GM18508 (cell line): ENCODE measurements around the gene RUNDC1.

Source experiments
- ATAC-seq: cut with Tn5 transposase; IDR thresholded peaks from one replicate; pipeline ENCODE4 v1.9.1; 2021; ENCODE audit warnings: moderate number of reproducible peaks; ENCODE audit not compliant: insufficient read depth, unreplicated experiment

The RUNDC1 gene

GRCh38 chr17:43033948-43034881, 53.9 kb downstream of the RUNDC1 start:
- ATAC-seq = no peak

DNA sequence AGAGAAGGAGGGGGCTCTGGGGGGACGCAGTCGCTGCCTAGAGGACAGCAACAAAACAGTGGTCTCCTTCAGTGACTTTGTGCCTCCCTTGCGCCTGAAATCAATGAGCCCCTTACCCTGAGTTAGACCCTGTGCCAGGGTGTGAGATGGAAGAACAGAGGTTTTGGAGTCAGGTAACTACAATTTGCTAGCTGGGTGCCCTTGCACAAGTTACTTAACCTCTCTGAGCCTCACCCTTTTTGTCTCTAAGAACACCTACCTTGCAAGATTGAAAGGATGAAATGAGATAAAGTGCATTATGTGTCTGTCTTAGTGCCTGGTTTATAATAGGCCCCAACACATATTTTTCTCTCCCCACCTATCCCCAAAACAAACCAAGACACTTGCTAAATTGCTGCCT, 54.5 kb downstream of the RUNDC1 start:
- no peak for ATAC-seq

DNA sequence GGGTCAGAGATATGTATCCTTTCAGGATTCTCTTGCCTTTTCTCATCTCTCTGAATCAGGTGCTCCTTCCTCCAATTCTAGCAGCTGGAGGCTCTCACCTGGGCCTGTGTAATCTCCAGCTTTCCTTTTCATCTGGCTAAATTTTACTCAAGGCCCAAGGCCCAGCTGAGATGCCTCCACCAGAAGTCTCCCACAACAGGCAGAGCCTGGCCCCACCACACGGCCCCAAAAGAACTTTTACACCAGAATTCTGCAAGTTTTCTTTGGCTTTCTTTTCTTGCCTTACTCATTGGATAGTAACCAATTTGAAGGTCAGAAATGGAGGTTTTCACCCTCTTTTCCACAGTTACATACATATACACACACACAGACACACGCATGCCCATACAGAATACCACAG, 59.3 kb downstream of the RUNDC1 start:
- no peak for ATAC-seq

- ATAC-seq = no peak
Measured at GRCh38 chr17:43040655-43041054, 60.3 kb downstream of the RUNDC1 start.

- no peak for ATAC-seq
Measured at GRCh38 chr17:43042025-43042628, 61.8 kb downstream of the RUNDC1 start.
